Kidney tubule cell (primary cell): ENCODE measurements around the gene ANXA1.

Experiments
- DNase-seq: peaks from one replicate; pipeline ENCODE4 v3.0.0-alpha.2; 2018; ENCODE audit warnings: low spot score

The ANXA1 gene

GRCh38 chr9:73151653-73152542 is at the start of gene ANXA1:
TSS of gene ANXA1 (plus strand) at chr9:73151865. CDS start at chr9:73158536, 6,671 bp downstream.
- DNase-seq = peak; percentile 92

- DNase-seq = no peak
These were observed 47.3 kb upstream of the ANXA1 start for GRCh38 chr9:73104342-73104741.

DNA sequence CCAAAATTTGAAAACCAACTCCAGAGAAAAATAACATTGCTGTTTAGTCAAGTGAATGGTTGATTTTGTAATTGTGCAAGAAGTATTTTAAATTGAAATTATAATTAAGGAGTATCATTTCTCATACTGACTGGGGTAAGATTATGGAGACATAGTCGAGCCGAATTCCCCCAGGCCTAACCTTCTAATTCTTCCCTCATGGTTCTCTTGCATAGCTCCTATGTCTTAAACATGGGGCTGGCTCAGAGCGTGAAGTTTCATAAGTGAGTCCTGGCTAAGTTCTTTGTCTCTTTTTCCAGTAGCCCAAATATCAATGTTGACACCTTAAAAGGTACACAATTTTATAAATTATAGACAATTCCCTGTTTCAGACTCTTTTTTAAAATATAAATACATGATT is 46.7 kb upstream of the ANXA1 start:
- no peak for DNase-seq

GRCh38 chr9:73107489-73108069 is 44.1 kb upstream of the ANXA1 start:
- peak; percentile 63 for DNase-seq

GRCh38 chr9:73114058-73114457 is 37.6 kb upstream of the ANXA1 start:
- no peak for DNase-seq

DNA sequence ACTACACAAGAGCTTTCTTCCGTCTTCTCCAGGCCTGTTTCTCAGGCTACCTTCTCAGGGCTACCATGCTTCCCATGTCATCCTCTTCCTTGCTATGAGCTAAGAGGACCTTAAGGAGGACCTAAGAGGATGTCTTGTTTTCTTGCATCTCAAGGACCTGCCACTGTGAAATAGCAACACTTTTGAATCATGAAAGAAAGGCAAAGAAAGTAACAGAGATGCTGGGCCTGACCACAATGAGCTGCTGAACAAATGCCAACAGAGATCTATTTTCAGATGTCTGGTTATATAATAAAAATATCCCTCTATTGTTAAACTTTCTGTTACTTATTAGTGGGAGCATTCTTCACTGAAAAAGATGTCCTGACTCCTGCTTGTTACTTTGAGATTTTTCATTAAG is 36.7 kb upstream of the ANXA1 start:
- peak; percentile 31 for DNase-seq

DNA sequence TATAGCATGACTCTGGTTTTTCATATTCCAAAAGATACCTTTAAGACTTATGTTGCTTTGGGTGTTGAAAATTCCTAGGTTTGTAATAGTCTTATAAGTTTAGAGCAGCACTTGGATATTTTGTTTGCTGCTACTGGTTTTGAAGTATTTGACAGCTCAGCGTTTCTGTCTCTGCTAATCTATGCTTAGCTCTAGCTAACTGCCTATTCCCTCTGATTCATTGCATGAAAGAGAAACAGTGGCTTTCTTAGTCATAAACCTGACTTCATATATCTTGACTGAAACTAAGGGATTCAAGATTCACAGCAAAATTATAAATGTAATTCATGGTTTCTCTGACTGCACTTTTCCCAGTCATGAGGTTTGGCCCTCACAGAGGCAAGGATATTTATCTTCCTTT is 35.6 kb upstream of the ANXA1 start:
- DNase-seq = peak; percentile 86

GRCh38 chr9:73116880-73117279 is 34.8 kb upstream of the ANXA1 start:
- DNase-seq = no peak

DNA sequence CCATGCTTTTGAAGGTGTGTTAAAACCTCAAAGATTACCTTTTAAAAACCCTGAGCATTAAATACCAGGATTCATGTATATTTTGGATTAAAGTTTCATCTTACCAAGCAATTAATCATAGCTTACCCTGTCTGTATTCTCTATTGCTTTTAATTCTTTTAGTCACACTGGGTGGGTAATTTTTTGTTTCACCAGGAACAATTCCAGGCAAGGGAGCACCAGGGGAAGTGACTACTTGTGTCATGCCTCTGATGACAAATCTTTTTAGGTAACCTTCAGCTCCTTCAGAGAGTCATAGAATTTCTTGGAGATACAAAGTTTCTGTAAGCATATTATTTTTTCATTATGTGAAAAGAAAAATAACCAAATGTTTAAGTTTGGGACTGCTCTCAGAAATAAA is 33.4 kb upstream of the ANXA1 start:
- peak; percentile 81 for DNase-seq

DNA sequence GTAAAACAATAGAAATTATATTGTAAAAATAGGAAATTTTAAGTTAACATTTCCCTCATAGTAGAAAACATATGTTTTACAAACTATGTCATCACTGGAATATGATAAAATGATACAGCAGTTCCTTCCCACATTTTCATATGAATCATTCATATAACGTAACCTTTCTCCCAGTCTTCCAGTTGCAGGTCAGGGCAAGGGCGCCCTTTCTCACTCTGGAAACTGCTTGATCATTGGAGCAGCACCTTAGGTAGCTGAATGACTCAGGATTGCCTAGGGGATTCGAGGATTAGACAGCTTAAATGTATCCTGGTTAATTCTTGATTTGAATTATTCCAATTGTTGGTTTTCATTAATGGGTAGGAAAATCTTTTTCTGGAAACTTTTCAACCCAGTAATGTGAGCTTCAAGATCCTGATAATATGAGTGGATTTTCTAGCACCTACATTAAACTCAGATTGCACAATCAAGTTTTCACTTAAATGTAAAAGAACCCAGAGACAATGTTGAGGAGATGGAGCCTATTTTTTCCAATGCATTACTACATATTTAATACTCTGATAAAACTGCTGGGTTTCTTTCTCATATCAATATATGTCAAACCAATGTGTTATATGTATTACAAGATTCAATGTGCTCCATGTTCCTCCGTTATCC is 32.6 kb upstream of the ANXA1 start:
- DNase-seq = peak; percentile 94

DNA sequence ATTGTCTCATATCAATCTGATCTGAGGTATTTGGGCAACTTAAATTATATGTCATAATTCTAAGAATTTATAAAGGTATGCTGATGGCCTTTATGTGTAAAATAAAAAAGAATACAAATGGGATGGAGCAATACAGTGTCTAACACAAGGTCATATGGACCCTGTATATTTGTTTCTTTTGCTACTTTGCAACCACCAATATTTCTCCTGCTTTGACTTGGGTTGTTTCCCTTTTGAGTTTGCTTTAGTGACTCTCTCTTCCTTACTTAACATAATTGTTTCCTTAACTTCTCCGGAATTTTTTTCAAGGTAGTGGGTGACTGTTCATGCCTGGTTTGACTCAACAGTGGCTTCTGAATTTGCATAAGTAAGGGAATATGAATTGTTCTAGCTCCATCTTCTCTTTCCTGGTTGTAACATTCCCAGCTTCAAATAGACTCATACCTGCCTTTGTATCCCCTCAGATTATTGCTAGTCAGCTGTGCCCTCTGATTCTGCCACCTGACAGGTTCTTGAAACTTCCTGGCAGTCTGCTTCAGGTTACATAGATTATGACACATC is 30.2 kb upstream of the ANXA1 start:
- peak; percentile 91 for DNase-seq

- DNase-seq = peak; percentile 76
These were observed 26.0 kb upstream of the ANXA1 start for GRCh38 chr9:73125651-73126050.

GRCh38 chr9:73129941-73130685 is 21.6 kb upstream of the ANXA1 start:
- no peak for DNase-seq

- DNase-seq = no peak
These were observed 20.2 kb upstream of the ANXA1 start for GRCh38 chr9:73131461-73131860.

- peak; percentile 91 for DNase-seq
These were observed 19.5 kb upstream of the ANXA1 start for GRCh38 chr9:73132034-73132776.

DNA sequence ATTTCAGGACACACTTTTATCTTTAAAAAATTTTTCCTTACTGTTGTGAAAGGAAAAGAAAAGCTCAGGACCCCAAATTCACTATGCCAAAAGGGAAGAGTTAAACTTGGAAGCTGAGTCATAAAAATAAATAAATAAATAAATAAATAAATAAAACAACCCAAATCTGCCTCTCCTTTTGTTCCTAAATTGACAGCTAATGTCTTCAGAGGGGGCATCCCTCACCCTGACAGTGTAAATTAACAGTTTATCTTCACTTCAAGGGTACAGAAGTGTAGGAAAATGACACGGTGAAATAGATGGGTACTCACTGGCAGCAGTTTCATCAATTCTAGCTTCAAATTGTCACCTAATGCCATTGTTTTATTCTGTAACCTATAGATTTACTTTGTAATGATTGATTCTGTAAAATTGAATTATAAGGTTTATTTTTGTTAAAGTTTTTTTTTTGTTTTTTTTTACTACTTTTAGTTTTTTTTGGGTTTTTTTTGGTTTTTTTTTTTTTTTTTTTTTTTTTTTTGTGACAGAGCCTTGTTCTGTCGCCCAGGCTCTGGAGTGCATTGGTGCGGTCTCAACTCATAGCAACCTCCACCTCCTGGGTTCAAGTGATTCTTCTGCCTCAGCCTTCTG is 18.5 kb upstream of the ANXA1 start:
- no peak for DNase-seq

GRCh38 chr9:73133921-73134407 is 17.7 kb upstream of the ANXA1 start:
- DNase-seq = no peak

DNA sequence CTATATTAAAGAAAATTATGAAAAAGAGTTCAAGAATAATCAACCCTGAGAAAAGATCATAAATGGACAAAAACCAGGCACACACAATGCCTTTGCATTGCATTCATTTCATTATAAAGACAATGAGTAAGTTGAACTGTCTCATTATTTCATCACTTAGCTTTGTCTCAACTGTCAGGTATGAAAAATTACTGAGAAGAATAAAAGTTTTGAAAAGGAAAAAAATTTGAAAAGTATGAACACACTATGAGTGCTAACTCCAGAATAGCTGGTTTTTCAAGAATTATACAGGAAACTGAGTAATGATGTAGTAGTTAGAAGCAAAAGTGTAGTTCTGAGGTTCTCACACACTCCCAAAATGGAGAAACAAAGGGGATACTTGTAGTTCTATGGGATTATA is 16.3 kb upstream of the ANXA1 start:
- no peak for DNase-seq

DNA sequence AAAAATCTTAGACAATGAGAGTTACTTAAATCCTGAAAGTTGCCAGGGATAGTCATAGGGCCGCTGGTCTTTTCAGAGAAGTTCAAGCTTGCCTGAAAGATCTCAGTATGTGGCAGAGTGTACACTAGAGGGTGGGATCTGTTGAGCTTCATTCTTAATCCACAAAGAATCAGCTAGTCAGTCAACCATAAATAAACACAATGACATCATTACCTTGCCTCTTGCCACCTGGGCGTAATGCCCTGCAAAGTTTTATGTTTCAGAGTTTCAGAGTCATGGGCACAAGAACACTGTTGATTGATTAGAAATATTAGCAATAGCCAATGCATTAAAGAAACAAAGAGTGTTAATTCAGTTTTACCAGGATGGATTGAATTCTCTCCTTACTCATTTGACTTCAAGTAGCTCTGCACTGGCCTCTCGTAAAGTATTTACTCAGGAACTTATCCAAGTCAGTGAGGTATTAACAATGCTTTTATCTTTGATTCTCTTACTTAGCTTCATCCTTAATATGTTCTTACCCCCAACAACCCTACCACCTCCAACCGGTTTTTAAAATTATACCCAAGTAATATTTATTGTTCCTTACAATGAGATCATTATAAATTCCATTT is 14.3 kb upstream of the ANXA1 start:
- DNase-seq = peak; percentile 76

DNA sequence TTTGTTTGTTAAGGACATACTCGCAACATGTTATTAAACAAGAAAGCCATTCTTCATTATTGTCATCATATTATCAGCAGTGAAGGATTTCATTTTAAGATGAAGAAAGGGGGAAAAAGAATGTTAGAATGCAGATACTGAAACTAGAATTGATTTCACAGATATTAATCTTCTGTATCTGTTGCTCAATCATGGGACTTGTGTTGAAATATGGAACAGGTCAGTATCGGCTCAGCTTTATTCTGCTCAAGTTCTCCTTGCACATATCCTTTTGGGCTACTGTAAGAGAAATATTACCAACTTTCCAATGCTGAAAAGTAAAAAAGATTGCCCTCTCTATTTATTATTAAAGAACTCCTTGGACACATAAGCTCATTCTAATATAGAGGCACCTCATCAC is 13.8 kb upstream of the ANXA1 start:
- DNase-seq = no peak
